GM18520 (cell line): ENCODE results near the gene NTN4.
"Not testable (repeated sequence)": the region's sequence is repeated elsewhere in the genome, so short reads cannot be mapped to it uniquely, and the experiment has no call there.

Experiments
- ATAC-seq: cut with Tn5 transposase; IDR thresholded peaks from one replicate; pipeline ENCODE4 v1.9.1; 2021; ENCODE audit not compliant: unreplicated experiment

Gene NTN4

GRCh38 chr12:95715177-95715576 lies 75.4 kb downstream of the NTN4 start:
- no peak for ATAC-seq

GRCh38 chr12:95712269-95712668 lies 78.3 kb downstream of the NTN4 start:
- ATAC-seq: no peak

GRCh38 chr12:95710386-95710785 lies 80.2 kb downstream of the NTN4 start:
- no peak for ATAC-seq

- no peak for ATAC-seq
Observed at GRCh38 chr12:95709152-95709551, 81.4 kb downstream of the NTN4 start.

GRCh38 chr12:95705143-95705542 lies 85.4 kb downstream of the NTN4 start:
- ATAC-seq: no peak

GRCh38 chr12:95703986-95704385 lies 86.6 kb downstream of the NTN4 start:
- no peak for ATAC-seq

GRCh38 chr12:95701722-95702418 lies 88.7 kb downstream of the NTN4 start:
- no peak for ATAC-seq

GRCh38 chr12:95701275-95701674 lies 89.3 kb downstream of the NTN4 start:
- ATAC-seq: no peak

GRCh38 chr12:95700316-95700785 lies 90.2 kb downstream of the NTN4 start:
- peak; percentile 87 for ATAC-seq

- no peak for ATAC-seq
Observed at GRCh38 chr12:95699579-95699978, 91.0 kb downstream of the NTN4 start.

- ATAC-seq: no peak
Observed at GRCh38 chr12:95694136-95694535, 96.4 kb downstream of the NTN4 start.

- ATAC-seq: no peak
Observed at GRCh38 chr12:95693689-95694088, 96.9 kb downstream of the NTN4 start.

GRCh38 chr12:95690861-95691635 lies 99.5 kb downstream of the NTN4 start:
- ATAC-seq: no peak

- no peak for ATAC-seq
Observed at GRCh38 chr12:95687937-95688336, 102.6 kb downstream of the NTN4 start.

GRCh38 chr12:95683418-95683817 lies 107.1 kb downstream of the NTN4 start:
- no peak for ATAC-seq

- ATAC-seq: no peak
Observed at GRCh38 chr12:95681210-95681765, 109.3 kb downstream of the NTN4 start.

- ATAC-seq: no peak
Observed at GRCh38 chr12:95678684-95679083, 111.9 kb downstream of the NTN4 start.

- ATAC-seq: not testable (repeated sequence)
Observed at GRCh38 chr12:95677782-95678181, 112.8 kb downstream of the NTN4 start.

GRCh38 chr12:95674631-95675030 lies 115.9 kb downstream of the NTN4 start:
- ATAC-seq: no peak

- no peak for ATAC-seq
Observed at GRCh38 chr12:95674163-95674562, 116.4 kb downstream of the NTN4 start.

GRCh38 chr12:95673576-95673975 lies 117.0 kb downstream of the NTN4 start:
- no peak for ATAC-seq

- no peak for ATAC-seq
Observed at GRCh38 chr12:95672166-95672565, 118.4 kb downstream of the NTN4 start.
